AG09309 (cell line): Measurements from ENCODE around the gene TPRN.

Experiments used
- DNase-seq: peaks from one replicate; pipeline ENCODE4 v3.0.0-alpha.2; 2010; ENCODE audit warnings: low read depth
- H3K4me3 ChIP-seq: 2 replicates; pipeline ENCODE4 v1.5.1; 2011; ENCODE audit warnings: mild to moderate bottlenecking, low read depth, low read length, moderate library complexity; ENCODE audit not compliant: control insufficient read depth
- CTCF ChIP-seq: IDR thresholded peaks from 2 replicates; pipeline ENCODE4 v1.5.1; 2011; ENCODE audit warnings: mild to moderate bottlenecking, low read depth, low read length, inconsistent platforms; ENCODE audit not compliant: insufficient read depth, control insufficient read depth; ENCODE audit errors: missing control alignments

TPRN gene

GRCh38 chr9:137198902-137199283, 1.6 kb downstream of the TPRN start:
- H3K4me3 ChIP-seq = peak overlapping the region; percentile 42
- TF ChIP-seq CTCF = no peak
- DNase-seq = no peak

DNA sequence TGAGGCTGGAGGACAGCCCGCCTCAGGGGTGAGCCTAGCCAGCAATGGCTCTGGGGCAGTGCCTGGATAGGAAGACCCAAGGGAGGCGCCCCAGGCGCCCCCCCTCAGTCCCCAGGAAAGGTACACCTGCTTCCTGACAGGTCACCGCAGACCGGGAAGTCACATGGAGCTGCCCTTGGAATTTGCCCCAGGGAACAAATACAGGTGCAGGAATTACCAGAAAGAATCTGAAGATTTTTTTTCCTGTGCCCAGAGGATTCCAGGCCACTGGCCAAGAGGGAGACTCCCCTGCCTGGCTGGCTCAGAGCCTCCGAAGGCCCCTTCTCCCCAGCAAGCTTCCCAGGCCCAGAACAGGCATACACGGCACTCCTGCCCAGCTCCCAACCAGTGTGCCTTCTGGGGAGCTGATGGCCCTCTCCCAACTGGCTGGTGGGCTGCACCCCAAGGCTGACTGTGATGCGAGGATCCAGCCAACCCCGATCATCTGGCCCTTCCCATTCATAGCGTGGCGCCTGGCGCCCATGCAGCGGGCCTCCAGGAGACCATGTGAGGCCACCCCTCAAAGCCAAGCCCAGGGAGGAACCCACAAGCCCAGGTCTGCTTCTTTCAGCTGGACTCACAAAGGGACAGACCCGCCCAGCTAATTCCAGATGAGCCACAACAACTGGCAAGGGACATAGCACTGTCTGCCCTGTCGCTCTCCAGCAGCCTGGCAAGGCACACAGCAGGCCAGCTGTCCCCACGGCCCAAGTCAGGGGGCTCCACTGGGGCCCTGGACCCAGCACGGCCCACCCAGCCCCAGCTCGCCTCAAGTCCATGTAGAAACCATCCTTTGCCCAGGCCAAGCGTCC, 2.3 kb downstream of the TPRN start:
- no peak for TF ChIP-seq CTCF
- DNase-seq = no peak
- peak overlapping the region; percentile 42 for H3K4me3 ChIP-seq

DNA sequence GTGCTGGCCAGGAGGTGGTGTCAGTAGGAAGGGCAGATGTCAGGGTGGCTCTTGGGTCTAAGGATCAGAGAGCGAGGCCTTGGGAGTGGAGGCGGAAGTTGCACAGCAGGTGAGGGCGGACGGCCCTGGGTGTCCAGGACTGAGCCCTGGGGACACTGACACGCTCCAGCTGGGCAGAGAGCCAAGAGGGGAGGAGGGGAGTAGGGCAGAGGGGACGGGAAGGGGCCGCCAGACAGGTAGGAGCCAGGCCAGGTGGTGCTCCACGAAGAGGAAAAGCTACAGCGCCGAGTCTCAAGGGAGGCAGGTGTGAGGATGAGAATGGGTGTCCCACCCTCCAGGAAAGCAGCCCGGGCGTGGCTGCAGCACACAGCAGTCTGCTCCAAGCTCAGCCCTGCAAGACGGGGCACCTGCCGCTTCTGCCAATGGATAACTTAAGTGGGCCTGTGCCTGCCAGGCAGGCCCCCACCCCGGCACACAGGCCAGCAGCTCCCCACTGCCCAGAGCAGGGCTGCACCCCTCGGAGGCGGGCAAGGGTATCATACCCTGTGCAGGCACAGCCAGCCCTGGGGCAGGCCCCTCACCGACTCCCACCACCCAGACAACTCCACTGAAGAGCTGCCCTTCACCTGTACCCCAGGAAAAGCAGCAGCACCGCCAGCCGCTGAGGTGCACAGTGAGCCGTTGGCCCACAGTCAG, 4.9 kb downstream of the TPRN start:
- no peak for DNase-seq
- TF ChIP-seq CTCF = no peak
- H3K4me3 ChIP-seq = no peak overlapping the region

- TF ChIP-seq CTCF = no peak
- no peak for DNase-seq
- no peak overlapping the region for H3K4me3 ChIP-seq
Observed at GRCh38 chr9:137194909-137195308, 5.6 kb downstream of the TPRN start.

DNA sequence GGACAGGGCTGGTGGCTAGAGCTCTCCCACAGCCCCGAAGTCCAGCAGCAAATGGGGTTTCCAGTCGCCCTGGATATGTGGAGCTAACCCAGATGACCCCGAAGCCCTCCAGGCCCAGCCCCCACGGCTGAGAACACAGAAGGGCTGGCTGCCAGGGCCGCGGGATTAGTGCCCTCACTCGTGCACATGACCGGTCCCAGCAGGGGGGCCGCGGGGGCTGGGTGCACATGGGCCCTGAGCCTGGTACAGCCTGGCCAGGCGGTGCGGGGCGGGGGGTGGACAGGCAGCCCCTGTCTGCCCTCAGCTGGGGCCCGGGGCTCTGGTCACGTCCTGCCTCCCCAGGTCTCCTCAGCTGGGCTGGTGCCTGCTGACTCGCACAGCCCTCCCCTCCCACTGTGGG, 6.2 kb downstream of the TPRN start:
- no peak for DNase-seq
- TF ChIP-seq CTCF = no peak
- no peak overlapping the region for H3K4me3 ChIP-seq

GRCh38 chr9:137193771-137194170, 6.8 kb downstream of the TPRN start:
- H3K4me3 ChIP-seq = no peak overlapping the region
- no peak for DNase-seq
- TF ChIP-seq CTCF = no peak
